Activated T-cell treated with anti-CD3 and anti-CD28 coated beads, Interleukin-2, amount 50 U/mL, for 24 hours (primary cell): ENCODE data around the gene TBK1.
A peak's percentile ranks its signal among the peaks of the same experiment; 100 is the strongest.

Source experiments
- DNase-seq: peaks from one replicate; pipeline ENCODE4 v3.0.0-alpha.2; 2020
- H3K27ac Mint-ChIP-seq: 2 replicates; pipeline ENCODE4 v1.8.0; 2020; ENCODE audit warnings: mild to moderate bottlenecking, mixed read lengths
- H3K27me3 Mint-ChIP-seq: 2 replicates; pipeline ENCODE4 v1.8.0; 2020; ENCODE audit warnings: mixed read lengths
- H3K36me3 Mint-ChIP-seq: 2 replicates; pipeline ENCODE4 v1.8.0; 2020; ENCODE audit warnings: low read depth, mixed read lengths
- H3K4me1 Mint-ChIP-seq: 2 replicates; pipeline ENCODE4 v1.8.0; 2020; ENCODE audit warnings: low read depth, mixed read lengths
- H3K4me3 Mint-ChIP-seq: 2 replicates; pipeline ENCODE4 v1.8.0; 2020; ENCODE audit warnings: mild to moderate bottlenecking, moderate library complexity, mixed read lengths
- H3K9me3 Mint-ChIP-seq: 2 replicates; pipeline ENCODE4 v1.8.0; 2020; ENCODE audit warnings: mixed read lengths

TBK1 gene

DNA sequence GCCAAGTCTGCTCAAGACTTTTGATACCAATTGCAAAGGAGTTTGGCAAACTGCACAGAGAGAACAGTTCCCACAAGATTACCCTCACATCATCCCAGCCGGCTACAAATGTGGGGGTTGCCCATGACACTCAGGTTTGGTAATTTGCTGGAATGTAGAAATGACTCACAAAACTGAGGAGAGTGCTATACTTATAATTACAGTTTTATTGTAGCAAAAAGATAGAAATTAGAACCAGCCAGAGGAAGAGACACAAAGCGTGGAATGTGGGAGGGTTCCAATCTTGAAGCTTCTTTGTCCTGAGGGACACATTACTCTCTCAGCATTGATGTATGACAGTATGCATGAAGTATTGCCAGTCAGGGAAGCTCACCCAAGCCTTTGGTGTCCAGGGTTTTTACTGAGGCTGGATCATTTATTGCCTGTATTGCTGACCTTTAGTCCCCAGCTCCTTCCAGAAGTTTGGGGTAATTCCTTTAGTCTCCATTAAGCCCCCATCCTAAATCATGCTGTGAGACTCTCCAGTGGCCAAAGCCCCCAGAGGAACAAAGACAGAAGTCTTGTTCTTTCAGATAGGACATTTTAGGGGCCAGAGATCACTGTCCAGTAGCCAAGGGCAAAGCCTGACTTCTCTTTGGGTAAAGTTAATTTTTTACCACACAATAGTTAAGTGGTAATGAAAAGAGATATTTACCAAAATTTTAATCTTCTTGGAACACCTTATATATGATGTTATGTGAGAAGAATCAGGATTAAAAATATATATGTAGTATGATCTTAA lies 9.9 kb downstream of the TBK1 start:
- Mint-ChIP-seq H3K27ac (no peak overlapping the region), H3K36me3 (peaks cover 81% of the 10 kb centered on the region), H3K9me3 (no peaks in the 10 kb centered on the region), H3K4me1 (peaks cover 28% of the 10 kb centered on the region), H3K4me3 (no peak overlapping the region), H3K27me3 (no peaks in the 10 kb centered on the region)
- no peak for DNase-seq

DNA sequence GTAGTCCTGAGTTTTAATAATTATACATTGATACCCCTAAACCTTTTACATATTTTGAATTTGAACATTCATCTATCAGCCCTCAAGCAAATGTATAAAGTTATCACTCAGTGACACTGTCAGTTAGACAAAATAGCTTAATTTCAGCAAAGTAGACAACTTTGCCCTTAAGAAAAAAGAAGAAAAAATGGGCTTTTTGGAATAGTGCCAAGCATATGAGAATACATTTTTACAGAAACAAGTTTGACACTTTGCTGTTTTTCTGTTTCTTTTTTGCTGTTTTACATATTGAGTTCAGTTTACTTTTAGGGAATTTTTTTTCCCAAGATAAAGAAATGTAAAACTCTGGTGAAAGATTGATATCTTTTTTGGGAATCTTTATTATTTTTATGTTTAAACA lies 14.3 kb downstream of the TBK1 start:
- H3K4me1 Mint-ChIP-seq, result peaks cover 3% of the 10 kb centered on the region
- H3K27ac Mint-ChIP-seq, result no peak overlapping the region
- H3K36me3 Mint-ChIP-seq, result peaks cover 79% of the 10 kb centered on the region
- H3K4me3 Mint-ChIP-seq, result no peak overlapping the region
- no peaks in the 10 kb centered on the region for H3K9me3 Mint-ChIP-seq
- no peaks in the 10 kb centered on the region for H3K27me3 Mint-ChIP-seq
- DNase-seq, result no peak

DNA sequence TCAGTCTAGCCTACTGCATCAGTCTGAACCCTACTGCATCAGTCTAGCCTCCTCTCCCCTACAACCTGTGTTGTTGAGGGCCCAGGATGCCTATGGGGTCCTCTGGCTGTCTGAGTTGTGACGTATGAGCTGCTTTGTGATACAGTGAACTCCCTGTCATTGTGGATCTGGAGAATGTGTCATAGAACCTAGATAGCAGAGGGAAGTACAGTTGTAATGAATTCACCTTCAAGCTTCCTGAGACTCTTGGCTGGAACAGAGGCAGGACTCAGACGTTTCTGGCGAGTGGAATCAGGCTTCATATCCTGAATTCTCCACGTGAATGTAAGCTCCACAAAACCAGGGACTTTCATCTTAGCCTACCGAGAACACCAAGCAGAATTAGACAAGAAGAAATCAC lies 17.0 kb downstream of the TBK1 start:
- Mint-ChIP-seq H3K27me3 (no peaks in the 10 kb centered on the region), H3K4me3 (no peak overlapping the region), H3K27ac (no peak overlapping the region), H3K4me1 (no peaks in the 10 kb centered on the region), H3K36me3 (peaks cover 83% of the 10 kb centered on the region), H3K9me3 (no peaks in the 10 kb centered on the region)
- DNase-seq, result no peak

DNA sequence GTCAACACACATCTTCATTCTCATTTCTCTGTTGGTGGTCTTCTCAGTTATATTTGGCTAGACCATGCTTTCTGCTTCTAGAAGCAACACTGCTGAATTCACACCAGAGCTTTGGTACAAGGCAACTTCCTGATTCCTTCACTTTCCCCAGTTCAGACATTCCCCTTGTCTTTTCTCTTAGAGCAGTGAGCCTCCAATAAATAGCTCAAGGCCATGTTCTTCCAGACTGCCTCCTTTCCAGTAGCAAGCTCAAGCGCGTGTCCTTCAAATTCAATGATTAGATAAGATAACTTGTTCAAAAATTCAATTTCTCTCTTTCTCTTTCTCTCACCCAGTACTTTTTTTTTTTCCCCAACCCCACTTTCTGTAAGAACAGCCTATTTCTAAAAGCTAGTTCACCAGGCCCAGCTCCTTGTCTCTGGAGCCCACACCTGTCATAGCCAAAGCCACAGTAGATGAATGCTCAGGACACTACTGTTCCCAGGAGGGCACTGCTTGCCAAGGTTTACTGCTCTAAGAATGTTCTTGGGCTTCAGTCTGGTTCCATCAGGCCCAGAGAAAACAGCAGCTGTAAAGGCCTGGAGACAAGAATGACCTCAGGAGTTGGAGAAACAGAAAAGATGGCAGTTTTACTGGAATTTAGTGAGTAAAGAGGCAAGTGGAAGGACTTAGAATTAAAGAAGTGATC lies 17.7 kb downstream of the TBK1 start:
- H3K4me3 Mint-ChIP-seq, result no peak overlapping the region
- no peak for DNase-seq
- no peak overlapping the region for H3K27ac Mint-ChIP-seq
- H3K36me3 Mint-ChIP-seq, result peaks cover 83% of the 10 kb centered on the region
- H3K27me3 Mint-ChIP-seq, result no peaks in the 10 kb centered on the region
- no peaks in the 10 kb centered on the region for H3K4me1 Mint-ChIP-seq
- H3K9me3 Mint-ChIP-seq, result no peaks in the 10 kb centered on the region

DNA sequence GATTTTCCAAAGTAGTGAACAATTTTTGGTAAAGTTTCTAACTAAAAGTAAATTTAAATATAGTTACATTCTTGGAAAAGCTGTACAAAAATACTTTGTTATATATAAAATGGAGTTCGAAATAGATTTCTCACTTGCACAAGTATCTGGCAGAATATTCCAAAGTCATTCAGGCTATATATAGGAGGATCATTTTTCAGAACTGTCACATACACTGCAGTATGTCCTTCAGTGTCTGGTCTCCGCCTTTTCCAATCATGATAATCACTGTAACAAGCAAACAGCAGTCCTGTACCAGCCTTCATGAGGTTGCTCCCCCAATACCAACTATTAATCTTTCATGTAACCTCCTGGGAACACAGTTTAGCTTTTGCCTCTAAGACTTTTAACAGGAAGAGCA lies 18.6 kb downstream of the TBK1 start:
- H3K27ac Mint-ChIP-seq, result no peak overlapping the region
- H3K36me3 Mint-ChIP-seq, result peaks cover 83% of the 10 kb centered on the region
- peaks cover 4% of the 10 kb centered on the region for H3K9me3 Mint-ChIP-seq

DNA sequence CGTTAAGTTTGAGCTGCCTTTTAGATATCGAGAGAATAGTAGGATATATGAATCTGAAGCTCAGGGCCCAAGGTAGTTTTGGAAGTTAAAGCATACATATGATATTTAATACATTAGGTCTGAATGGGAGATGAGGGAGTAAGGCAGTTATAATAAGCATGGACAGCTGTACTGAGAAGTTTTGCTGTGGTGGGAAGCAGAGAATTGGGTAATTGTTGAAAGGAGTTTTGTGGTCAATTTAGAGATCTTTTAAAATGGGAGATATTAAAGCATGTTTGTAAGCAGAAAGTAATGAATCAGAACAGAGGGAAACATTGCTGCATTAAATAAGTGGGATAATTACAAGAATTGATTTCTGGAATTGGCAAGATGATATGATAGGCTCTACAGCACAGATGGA lies 21.3 kb downstream of the TBK1 start:
- H3K4me3 Mint-ChIP-seq, result no peak overlapping the region
- H3K9me3 Mint-ChIP-seq, result peaks cover 18% of the 10 kb centered on the region
- peaks cover 2% of the 10 kb centered on the region for H3K4me1 Mint-ChIP-seq
- no peaks in the 10 kb centered on the region for H3K27me3 Mint-ChIP-seq
- H3K36me3 Mint-ChIP-seq, result peaks cover 86% of the 10 kb centered on the region
- DNase-seq, result no peak
- H3K27ac Mint-ChIP-seq, result no peak overlapping the region

More for the DNA sequence above, 18.6 kb downstream of the TBK1 start:
- Mint-ChIP-seq H3K27me3 (no peaks in the 10 kb centered on the region), H3K4me1 (no peaks in the 10 kb centered on the region), H3K4me3 (no peak overlapping the region)
- DNase-seq, result no peak

DNA sequence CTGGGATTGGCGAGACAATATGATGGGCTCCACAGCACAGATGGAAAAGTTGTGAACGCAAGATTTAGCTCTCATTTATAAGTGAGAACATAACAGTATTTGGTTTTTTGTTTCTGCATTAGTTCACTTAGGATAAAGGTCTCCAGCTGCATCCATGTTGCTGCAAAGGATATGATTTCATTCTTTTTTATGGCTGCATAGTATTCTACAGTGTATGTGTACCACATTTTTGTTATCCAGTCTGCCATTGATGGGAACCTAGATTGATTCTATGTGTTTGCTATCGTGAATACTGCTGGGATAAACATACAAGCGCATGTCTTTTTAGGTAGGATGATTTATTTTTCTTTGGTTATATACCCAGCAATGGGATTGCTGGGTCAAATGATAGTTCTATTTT lies 23.6 kb downstream of the TBK1 start:
- H3K4me1 Mint-ChIP-seq, result peaks cover 4% of the 10 kb centered on the region
- H3K36me3 Mint-ChIP-seq, result peaks cover 87% of the 10 kb centered on the region
- H3K27ac Mint-ChIP-seq, result no peak overlapping the region
- DNase-seq, result no peak
- no peaks in the 10 kb centered on the region for H3K27me3 Mint-ChIP-seq
- no peak overlapping the region for H3K4me3 Mint-ChIP-seq
- H3K9me3 Mint-ChIP-seq, result peaks cover 18% of the 10 kb centered on the region

DNA sequence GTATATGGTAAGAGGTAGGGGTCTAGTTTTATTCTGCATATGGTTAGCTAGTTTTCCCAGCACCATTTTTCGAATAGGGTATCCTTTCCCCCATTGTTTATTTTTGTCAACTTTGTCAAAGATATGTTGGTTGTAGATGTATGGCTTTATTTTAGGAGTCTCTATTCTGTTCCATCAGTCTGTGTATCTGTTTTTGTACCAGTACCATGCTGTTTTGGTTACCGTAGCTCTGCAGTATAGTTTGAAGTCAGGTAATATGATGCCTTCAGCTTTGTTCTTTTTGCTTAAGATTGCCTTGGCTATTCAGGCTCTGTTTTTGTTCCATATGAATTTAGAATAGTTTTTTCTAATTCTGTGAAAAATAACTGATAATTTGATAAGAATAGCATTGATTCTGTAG lies 24.9 kb downstream of the TBK1 start:
- Mint-ChIP-seq H3K4me3 (no peak overlapping the region), H3K27ac (no peak overlapping the region), H3K9me3 (peaks cover 18% of the 10 kb centered on the region), H3K4me1 (peaks cover 4% of the 10 kb centered on the region), H3K36me3 (peaks cover 81% of the 10 kb centered on the region), H3K27me3 (no peaks in the 10 kb centered on the region)
- no peak for DNase-seq

DNA sequence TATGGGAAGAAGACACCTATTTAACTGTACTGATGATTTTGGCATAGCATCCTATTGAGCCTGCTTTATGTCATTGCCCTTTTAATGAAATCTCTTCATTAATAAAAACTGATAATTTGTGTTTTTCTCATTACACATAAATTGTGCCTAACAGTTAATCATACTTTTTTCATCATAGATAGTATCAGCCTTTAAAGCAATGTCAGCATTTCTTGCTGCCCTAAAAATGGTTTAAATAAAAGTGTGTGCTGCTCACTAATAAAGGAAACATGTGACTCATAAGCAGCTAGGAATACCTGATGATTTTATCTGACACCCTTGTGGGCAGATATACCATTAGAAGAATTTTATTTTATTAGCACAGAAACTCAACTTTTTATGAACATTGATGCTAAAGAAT lies 26.7 kb downstream of the TBK1 start:
- Mint-ChIP-seq H3K9me3 (peaks cover 18% of the 10 kb centered on the region), H3K27me3 (no peaks in the 10 kb centered on the region), H3K4me1 (peaks cover 4% of the 10 kb centered on the region), H3K36me3 (peaks cover 81% of the 10 kb centered on the region), H3K27ac (no peak overlapping the region), H3K4me3 (no peak overlapping the region)
- DNase-seq, result no peak

DNA sequence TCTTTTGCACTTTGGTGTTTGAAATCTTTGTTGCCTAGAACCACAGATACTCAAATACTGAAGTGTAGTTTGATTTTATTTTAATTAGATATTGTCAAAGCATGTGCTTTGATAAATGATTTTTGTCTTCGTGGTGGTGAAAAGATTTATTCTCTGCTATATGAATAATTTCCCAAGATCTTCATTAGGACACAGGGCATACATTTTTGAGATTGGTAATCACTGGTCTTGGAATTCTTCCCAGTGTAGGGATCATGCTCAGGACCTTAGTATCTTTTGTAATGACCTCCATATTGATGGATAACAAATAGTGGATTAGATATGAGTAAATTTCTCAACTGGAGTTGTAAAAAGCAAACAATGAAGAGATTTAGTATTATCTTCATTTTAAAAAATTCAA lies 28.2 kb downstream of the TBK1 start:
- no peak overlapping the region for H3K27ac Mint-ChIP-seq
- DNase-seq, result no peak
- H3K4me3 Mint-ChIP-seq, result no peak overlapping the region
- H3K27me3 Mint-ChIP-seq, result no peaks in the 10 kb centered on the region
- peaks cover 17% of the 10 kb centered on the region for H3K9me3 Mint-ChIP-seq
- peaks cover 4% of the 10 kb centered on the region for H3K4me1 Mint-ChIP-seq
- H3K36me3 Mint-ChIP-seq, result peaks cover 77% of the 10 kb centered on the region

DNA sequence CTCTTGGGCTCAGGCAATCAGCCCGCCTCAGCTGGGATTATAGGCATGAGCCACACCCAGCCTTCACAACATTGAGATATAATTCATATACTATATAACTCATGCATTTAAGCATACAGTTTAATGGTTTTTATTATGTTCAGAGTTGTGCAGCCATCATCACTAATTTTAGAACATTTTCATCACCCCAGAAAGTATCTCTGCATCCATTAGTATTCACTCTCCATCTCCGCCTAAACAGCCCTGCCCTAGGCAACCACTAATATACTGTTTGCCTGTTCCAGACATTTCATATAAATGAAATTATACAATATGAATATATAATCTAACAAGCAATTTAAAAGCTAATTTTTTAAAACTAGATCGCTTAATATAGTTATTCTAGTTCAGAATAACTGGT lies 34.7 kb downstream of the TBK1 start:
- H3K9me3 Mint-ChIP-seq, result no peaks in the 10 kb centered on the region
- peaks cover 8% of the 10 kb centered on the region for H3K4me1 Mint-ChIP-seq
- peaks cover 79% of the 10 kb centered on the region for H3K36me3 Mint-ChIP-seq

DNA sequence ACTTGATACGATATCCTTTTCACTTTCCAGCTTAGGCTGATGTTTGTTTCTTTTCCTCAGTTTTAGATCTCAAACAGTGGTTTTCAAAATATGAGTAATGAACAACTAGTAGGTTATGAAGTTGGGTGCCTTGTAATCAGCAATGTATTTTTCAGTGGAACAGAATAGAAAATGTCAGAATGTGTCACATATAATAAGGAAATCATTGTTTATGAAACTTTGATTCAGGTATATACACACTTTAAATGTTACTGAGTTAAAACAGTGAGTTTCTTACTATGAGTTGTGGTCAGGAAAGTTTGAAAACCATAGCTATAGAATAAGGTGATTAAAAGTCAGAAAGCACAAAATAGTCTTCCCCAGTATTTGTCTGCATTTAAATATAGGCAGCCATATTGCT lies 39.8 kb downstream of the TBK1 start:
- Mint-ChIP-seq H3K27ac (no peak overlapping the region), H3K4me1 (peaks cover 21% of the 10 kb centered on the region), H3K27me3 (no peaks in the 10 kb centered on the region), H3K4me3 (no peak overlapping the region), H3K9me3 (no peaks in the 10 kb centered on the region), H3K36me3 (peaks cover 78% of the 10 kb centered on the region)
- DNase-seq, result no peak

More for the DNA sequence above, 34.7 kb downstream of the TBK1 start:
- H3K27me3 Mint-ChIP-seq, result no peaks in the 10 kb centered on the region
- H3K4me3 Mint-ChIP-seq, result no peak overlapping the region
- no peak overlapping the region for H3K27ac Mint-ChIP-seq
- DNase-seq, result no peak

DNA sequence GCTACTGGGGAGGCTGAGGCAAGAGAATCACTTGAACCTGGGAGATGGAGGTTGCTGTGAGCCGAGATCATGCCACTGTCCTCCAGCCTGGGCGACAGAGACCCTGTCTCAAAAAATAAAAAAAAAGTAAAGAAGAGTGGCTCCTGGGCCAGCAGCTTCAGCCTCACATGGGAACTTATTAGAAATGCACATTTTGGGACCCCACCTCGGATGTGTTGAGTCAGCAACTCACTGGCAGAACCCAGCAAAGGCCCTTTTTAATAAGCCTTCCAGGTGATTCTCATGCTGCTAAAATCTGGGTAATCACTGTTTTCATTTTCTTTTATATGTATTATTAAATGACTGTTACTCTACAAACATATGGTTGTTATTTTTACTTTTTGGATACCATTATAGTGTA lies 41.6 kb downstream of the TBK1 start:
- peaks cover 30% of the 10 kb centered on the region for H3K4me1 Mint-ChIP-seq
- H3K36me3 Mint-ChIP-seq, result peaks cover 85% of the 10 kb centered on the region
- no peak for DNase-seq
- no peaks in the 10 kb centered on the region for H3K9me3 Mint-ChIP-seq
- no peak overlapping the region for H3K27ac Mint-ChIP-seq
- no peaks in the 10 kb centered on the region for H3K27me3 Mint-ChIP-seq
- H3K4me3 Mint-ChIP-seq, result no peak overlapping the region

DNA sequence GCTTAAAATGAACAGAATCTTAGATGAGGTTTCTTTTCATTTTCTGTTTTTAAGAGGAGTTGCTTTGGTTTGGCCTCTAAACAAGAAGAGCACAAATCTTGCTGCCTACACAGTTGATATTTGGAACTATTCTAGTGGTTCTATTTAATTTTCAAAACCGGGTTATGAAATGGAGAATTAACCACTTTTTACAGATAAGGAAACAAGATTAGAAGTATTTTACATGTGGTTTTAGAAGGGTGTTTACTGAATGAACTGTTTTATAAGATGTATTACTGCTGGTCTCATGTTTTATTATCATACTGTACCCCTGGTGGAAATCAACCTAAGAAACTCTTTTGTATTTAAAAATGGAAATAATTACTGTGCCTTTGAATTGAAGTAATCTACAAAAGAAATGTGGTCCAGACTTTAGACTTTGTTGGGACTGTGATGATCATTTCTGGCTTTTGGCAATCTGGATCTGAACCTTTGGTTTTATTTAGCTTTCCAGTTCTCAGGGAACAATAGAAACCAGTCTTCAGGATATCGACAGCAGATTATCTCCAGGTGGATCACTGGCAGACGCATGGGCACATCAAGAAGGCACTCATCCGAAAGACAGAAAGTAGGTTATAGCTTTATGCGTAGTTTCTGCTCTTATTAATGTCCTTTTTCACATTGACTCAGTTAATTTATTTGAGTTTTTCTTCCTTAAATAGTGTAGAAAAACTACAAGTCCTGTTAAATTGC lies 43.2 kb downstream of the TBK1 start:
- Mint-ChIP-seq H3K27ac (peak overlapping the region; percentile 22), H3K4me1 (peaks cover 25% of the 10 kb centered on the region), H3K4me3 (no peak overlapping the region), H3K9me3 (no peaks in the 10 kb centered on the region), H3K27me3 (no peaks in the 10 kb centered on the region), H3K36me3 (peaks cover 89% of the 10 kb centered on the region)
- DNase-seq, result no peak
